Measurements from ENCODE around the gene CLEC4G.
"Not testable (repeated sequence)": the region's sequence is repeated elsewhere in the genome, so short reads cannot be mapped to it uniquely, and the experiment has no call there.

The CLEC4G gene

DNA sequence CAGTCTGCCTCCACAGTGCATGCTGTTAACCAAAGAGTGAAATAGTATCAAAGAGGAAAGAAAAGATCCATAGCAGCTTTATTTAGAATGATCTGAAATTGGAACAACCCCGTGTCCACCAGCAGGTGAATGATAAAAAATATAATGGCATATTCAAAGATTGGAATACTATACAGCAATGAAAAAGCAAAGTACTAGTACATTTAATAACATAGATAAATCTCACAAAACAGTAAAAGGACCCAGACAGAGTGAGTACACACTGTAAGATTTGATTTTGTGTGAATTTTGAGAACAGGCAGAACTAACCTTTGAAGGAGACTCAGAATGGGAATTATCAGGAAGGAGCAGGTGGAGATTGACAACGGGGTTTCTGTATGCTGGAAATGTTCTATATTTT, 16.3 kb upstream of the CLEC4G start:
- Histone ChIP-seq H3K4me2 (ENCODE audit: low read depth, low read length, poor library complexity, severe bottlenecking) (no peak overlapping the region), H3K9me2 (replicated peaks; ENCODE audit: insufficient read depth, low read length) (no peaks in the 10 kb centered on the region), H3K79me2 (ENCODE audit: insufficient read depth, low read length) (no peaks in the 10 kb centered on the region), H3K4me3 (ENCODE audit: insufficient read depth, low read length, poor library complexity, severe bottlenecking) (no peak overlapping the region), H3K27me3 (ENCODE audit: low read length) (no peaks in the 10 kb centered on the region), H3K9ac (ENCODE audit: low read length) (no peak overlapping the region), H3K9me3 (ENCODE audit: insufficient read depth, low read length) (no peaks in the 10 kb centered on the region), H3K36me3 (ENCODE audit: low read length) (no peaks in the 10 kb centered on the region), H4K20me1 (ENCODE audit: low read depth, low read length) (no peaks in the 10 kb centered on the region), H2AFZ (ENCODE audit: low read depth, low read length, severe bottlenecking) (no peak overlapping the region), H3F3A (ENCODE audit: insufficient read depth) (no peaks in the 10 kb centered on the region), H3K27ac (ENCODE audit: low read depth, low read length) (no peak overlapping the region)
- TF ChIP-seq EZH2phosphoT487 (conservative IDR thresholded peaks at IDR 0.05; ENCODE audit: low read length), result no peak
- TF ChIP-seq, protein P1, sequence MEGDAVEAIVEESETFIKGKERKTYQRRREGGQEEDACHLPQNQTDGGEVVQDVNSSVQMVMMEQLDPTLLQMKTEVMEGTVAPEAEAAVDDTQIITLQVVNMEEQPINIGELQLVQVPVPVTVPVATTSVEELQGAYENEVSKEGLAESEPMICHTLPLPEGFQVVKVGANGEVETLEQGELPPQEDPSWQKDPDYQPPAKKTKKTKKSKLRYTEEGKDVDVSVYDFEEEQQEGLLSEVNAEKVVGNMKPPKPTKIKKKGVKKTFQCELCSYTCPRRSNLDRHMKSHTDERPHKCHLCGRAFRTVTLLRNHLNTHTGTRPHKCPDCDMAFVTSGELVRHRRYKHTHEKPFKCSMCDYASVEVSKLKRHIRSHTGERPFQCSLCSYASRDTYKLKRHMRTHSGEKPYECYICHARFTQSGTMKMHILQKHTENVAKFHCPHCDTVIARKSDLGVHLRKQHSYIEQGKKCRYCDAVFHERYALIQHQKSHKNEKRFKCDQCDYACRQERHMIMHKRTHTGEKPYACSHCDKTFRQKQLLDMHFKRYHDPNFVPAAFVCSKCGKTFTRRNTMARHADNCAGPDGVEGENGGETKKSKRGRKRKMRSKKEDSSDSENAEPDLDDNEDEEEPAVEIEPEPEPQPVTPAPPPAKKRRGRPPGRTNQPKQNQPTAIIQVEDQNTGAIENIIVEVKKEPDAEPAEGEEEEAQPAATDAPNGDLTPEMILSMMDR (IDR thresholded peaks at IDR 0.05; ENCODE audit: insufficient read depth, low read length, poor library complexity, severe bottlenecking), result no peak

DNA sequence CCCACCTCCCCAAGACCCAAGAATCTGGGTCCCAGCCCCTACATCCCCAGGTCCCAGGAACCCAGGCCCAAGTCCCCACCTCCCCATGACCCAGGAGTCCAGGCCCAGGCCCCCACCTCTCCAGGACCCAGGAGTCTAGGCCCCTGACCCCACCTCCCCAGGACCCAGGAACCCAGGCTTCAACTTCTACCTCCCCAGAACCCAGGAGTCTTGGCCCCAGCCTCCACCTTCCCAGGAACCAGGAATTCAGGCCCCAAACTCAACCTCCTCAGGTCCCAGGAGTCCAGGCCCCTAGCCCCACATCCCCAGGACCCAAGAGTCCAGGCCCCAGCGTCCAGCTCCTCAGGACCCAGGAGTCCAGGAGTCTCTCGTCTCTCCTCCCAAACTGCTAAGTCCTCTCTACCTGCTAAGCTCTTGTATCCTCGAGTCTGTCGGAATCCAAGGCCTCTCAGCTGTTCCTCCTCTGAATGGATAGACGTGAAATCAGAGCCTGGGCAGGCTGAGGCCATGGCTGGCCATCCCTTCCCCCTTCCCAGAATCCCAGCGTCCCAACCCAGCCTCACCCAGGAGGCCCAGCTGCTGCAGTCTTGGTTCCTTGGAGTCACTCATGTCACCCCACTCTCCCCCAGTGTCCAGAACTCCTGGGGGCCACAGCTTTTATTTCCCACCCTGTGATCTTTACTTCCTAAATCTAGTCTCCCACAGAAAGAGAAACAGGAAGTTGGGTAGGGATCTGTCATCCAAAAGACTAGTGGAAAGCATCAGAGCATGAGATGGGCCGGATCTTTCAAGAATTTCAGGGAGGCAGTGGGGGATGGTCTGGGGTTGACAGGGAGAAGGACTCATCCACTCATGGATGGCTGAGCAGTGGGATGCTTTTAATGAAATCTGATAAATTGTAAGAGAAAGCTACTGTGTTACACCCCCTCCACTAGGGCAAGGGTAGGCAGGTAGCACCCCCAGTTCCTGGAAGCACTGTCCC, 15.3 kb upstream of the CLEC4G start, which contains the start of gene CD209:
Gene CD209, minus strand, starts transcription at position 632 of the 982 bp plus-strand sequence. Its CDS starts 23 bp downstream, at position 609.
- no peaks in the 10 kb centered on the region for H3K9me3 ChIP-seq (ENCODE audit: insufficient read depth, low read length)
- no peak for TF ChIP-seq EZH2phosphoT487 (conservative IDR thresholded peaks at IDR 0.05; ENCODE audit: low read length)
- TF ChIP-seq, protein P1 (IDR thresholded peaks at IDR 0.05; ENCODE audit: insufficient read depth, low read length, poor library complexity, severe bottlenecking), result no peak

DNA sequence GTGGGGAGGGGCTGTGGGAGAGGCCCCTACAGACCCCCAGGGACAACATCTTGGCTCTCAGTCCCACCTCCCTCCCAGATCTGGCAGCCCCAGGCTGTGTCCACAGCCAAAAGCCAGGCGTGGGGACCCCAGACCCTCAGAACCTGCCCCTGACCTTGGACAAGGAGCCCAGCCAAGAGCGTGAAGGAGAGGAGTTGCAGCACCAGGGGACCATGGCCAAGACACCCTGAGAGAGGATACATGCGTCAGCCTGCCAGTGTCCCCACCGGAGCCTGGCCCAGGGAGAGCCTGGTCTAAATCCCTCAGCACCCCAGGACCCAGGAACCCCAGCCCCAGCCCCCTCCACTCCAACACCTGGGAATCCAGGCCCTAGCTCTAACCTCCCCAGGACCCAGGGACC, 14.4 kb upstream of the CLEC4G start:
- not testable (repeated sequence) for H3K4me2 ChIP-seq (ENCODE audit: low read depth, low read length, poor library complexity, severe bottlenecking); H3K79me2 ChIP-seq (ENCODE audit: insufficient read depth, low read length); H3K9me2 ChIP-seq (replicated peaks; ENCODE audit: insufficient read depth, low read length); H3K27me3 ChIP-seq (ENCODE audit: low read length); H3K9me3 ChIP-seq (ENCODE audit: insufficient read depth, low read length); H3F3A ChIP-seq (ENCODE audit: insufficient read depth); H4K20me1 ChIP-seq (ENCODE audit: low read depth, low read length); H3K27ac ChIP-seq (ENCODE audit: low read depth, low read length); H3K4me3 ChIP-seq (ENCODE audit: insufficient read depth, low read length, poor library complexity, severe bottlenecking); H2AFZ ChIP-seq (ENCODE audit: low read depth, low read length, severe bottlenecking); H3K36me3 ChIP-seq (ENCODE audit: low read length); H3K9ac ChIP-seq (ENCODE audit: low read length)

More for the DNA sequence above, 15.3 kb upstream of the CLEC4G start, which contains the start of gene CD209:
- no peaks in the 10 kb centered on the region for H4K20me1 ChIP-seq (ENCODE audit: low read depth, low read length)
- no peak within 1 kb of the TSS for H3K4me3 ChIP-seq (ENCODE audit: insufficient read depth, low read length, poor library complexity, severe bottlenecking)
- H3F3A ChIP-seq (ENCODE audit: insufficient read depth), result no peaks in the 10 kb centered on the region
- no peak within 1 kb of the TSS for H3K4me2 ChIP-seq (ENCODE audit: low read depth, low read length, poor library complexity, severe bottlenecking)
- H3K9ac ChIP-seq (ENCODE audit: low read length), result no peak within 1 kb of the TSS
- H3K27ac ChIP-seq (ENCODE audit: low read depth, low read length), result no peak within 1 kb of the TSS
- H3K27me3 ChIP-seq (ENCODE audit: low read length), result no peaks in the 10 kb centered on the region
- no peaks in the 10 kb centered on the region for H3K79me2 ChIP-seq (ENCODE audit: insufficient read depth, low read length)
- no peak within 1 kb of the TSS for H2AFZ ChIP-seq (ENCODE audit: low read depth, low read length, severe bottlenecking)
- no peaks in the 10 kb centered on the region for H3K9me2 ChIP-seq (replicated peaks; ENCODE audit: insufficient read depth, low read length)
- H3K36me3 ChIP-seq (ENCODE audit: low read length), result no peaks in the 10 kb centered on the region

Data from SU-DHL-6 (cell line).